LoVo (cell line): Measurements from ENCODE around the gene PRR23A.

Experiments used
- DNase-seq: peaks from one replicate; pipeline ENCODE4 v3.0.0-alpha.2; 2016; ENCODE audit warnings: low spot score

PRR23A gene

GRCh38 chr3:138972941-138973340 is 33.1 kb downstream of the PRR23A start:
- DNase-seq, result no peak

DNA sequence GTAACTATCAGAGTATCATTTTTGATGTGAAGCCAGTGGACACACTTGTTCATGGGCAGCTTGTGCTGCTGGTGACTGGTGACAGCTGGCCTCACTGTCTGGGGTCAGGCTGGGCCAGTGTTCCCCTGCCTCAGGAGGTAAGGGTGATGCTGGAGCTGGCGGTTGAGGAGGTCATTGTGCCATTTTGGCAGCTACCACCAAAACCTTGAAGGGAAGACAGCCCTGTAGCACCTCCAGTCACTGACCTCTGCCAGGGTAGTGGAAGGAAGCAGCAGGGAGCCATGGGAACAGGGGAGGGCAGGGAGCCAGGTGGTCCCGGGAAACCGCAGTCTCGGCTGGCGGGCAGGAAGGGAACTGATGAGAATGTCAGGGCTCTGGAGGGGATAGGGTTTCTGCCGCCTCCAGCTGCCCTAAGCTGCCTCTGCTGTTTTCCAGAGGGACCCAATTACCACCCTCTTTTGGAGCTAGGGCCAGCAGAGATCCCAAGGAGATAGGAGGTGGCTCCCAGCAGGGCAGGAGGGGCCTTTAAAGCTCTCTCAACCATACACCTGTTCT is 34.2 kb downstream of the PRR23A start:
- DNase-seq, result no peak

DNA sequence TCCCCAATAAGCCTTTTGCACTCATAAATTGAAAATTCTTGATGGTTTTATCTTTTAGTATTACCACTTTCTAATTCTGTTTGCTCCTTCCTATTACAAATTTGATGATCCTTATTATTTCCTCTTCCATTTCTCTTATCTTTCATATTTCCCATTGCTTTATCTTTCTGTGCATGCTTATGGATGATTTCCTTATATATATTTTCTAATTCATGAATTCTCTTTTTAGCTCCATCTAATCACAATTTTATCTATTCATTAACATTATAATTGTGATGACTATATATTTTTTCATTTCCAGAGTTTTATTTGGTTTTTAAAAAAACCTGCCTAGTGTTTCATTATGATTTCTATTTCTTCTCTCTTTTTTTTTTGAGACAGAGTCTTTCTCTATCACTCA is 41.1 kb downstream of the PRR23A start:
- DNase-seq, result no peak

DNA sequence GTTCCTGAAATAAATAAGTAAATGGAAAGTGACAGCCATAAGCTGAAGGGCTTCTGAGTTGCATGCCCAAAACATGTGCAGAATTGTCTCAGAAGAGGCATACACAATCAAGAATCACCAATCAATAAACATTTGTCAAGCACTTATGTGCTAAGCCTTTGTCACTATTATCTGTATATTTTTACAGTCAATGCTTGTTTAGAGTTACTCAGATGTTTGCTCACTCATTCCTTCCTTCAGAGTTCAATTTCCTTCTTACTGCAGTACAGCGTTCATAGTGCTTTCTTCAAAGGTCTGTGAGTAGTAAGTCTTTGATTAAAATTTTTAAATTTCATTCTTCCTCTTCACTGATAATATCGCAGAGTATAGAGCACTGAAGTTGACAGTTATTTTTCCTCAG is 41.8 kb downstream of the PRR23A start:
- DNase-seq, result no peak

- no peak for DNase-seq
These were observed 43.1 kb downstream of the PRR23A start for GRCh38 chr3:138962854-138963560.

DNA sequence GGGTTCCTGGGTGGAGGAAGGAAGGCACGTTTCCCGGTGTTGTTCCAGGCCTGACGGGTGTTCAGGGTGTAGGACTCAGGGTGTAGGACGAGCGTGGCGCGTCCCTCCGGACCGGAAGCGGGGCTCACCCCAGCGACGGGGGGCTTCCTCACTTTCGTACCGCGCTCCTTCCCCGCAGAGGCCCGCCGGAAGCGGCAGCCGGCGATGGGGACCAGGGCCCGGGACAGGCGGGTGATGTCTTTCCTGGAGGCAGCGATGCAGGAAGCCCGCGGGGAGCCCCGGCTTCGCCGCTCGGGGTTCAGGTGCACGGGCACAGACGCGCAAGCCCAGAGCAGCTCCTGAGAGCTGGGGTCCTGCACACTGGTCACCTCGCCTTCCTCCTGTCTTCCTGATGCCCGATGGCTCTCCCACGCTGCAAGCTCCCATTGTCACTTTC is 45.6 kb downstream of the PRR23A start:
- no peak for DNase-seq
